ENCODE measurements around the gene C19orf25.
A peak's percentile ranks its signal among the peaks of the same experiment; 100 is the strongest.
"Not testable (repeated sequence)": the region's sequence is repeated elsewhere in the genome, so short reads cannot be mapped to it uniquely, and the experiment has no call there.

C19orf25 gene

DNA sequence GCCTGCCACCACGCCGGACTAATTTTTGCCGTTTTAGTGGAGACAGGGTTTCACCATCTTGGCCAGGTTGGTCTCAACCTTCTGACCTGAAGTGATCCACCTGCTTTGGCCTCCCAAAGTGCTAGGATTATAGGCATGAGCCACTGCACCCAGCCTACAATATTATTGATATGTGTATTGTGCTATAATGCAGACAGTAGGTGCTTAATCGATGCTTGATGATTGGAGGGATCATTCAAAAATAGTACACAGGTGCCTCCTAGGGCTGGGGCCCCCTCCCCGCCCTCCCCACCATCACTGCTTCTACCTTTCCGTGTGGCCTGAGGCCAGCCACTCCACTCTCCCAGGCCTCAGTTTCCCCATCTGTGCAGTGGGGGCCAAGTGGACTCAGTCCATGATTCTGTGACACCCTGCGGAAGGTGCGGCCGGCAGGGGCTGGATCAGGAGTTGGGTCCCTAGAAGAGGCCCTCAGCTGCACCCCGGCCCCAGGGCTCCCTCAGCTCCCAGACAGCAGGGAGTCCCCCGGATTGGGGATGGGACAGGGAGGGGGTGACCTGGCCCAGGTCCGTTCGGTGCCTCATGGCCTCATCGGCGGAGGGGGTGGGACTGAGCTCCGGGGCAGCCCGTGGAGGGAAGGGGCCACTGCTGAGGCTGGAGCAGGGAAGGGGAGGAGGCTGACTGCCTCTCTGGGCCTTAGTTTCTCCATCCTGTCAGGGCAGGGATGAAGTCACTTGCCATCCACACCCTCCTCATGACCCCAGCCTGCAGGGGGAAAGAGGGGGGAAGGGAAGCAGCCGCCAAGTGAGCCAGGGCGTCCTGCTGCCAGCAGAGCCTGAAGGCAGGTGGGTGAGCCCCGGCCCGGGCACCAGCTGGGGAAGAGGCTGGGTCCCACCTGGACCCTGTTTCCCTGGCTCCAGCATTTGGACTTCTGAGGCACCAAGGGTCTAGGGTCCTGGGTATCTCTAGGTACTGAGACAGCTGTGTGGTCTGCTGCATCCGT is 32.6 kb upstream of the C19orf25 start:
- no peak for DNase-seq

DNA sequence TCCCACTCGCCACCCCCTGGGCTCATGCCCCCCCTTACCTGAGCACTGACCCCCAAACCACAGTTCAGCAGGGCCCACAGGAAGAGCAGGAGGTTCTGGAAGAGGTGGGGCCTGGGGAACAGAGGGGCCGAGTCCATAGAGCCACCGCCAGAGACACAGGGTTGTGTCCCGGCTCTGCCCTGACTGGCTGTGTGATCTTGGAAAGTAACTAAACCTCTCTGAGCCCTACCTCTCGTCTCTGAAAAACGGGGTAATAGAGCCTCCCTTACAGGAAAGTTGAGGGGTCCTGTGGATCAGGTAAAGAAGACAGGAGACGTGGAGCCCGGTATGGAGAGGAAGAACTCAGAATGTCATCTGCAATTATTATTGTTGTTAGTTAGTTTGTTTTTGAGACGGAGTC is 31.8 kb upstream of the C19orf25 start:
- no peak for DNase-seq

DNA sequence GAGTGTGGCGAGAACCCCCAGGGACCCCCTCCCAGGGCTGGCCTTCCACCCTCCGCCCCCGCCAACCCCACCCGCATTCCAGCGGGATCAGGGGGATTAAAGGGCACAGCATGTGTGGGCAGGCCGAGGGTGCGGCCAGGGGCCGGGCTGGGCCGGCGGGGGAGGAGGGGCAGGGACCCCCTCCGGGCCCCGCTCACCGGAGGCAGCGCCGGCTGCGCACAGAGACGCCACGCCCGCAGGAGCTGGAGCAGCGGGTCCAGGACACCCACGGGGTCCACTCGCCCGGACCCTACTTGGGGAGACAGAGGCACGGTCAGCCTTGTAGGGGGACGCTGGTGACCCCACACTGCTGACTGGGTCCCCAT is 31.4 kb upstream of the C19orf25 start:
- DNase-seq: no peak

DNA sequence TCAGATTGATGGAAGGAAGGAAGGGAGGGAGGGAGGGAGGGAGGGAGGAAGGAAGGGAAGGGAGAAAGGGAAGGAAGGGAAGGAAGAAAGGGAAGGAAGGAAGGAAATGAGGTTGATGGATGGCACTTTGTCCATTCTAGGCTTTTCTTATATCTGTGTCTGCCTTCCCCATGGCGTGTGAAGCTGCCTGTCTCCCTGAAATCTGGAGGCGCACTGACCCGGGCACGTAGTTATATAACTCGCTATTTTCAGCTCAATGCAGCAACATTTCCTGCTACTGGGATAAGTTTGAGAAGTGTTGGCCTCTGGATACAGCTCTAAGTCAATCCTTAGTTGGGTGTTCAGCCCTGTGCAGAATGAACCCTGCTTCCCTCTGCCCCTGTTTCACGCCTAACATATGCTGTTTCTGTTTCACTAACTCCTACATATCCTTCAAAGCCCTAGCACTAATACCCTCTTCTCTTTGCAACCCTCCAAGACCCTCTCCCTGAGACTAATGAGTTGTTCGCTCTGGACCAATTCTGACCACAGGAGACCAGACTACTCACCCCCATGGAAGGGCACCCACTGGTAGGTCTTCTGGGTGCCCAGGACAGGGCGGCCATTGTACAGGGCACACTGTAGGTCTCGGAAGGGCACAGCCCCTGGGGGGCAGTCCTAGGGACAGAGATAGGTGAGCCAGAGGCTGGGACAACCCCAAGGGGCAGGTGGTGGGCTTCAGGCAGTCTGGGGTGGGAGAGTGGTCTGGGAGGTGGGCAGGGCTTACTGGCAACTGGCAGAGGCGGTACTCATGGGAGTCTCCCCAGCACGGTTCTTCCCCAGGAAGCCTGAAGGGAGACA is 30.8 kb upstream of the C19orf25 start:
- DNase-seq: no peak

DNA sequence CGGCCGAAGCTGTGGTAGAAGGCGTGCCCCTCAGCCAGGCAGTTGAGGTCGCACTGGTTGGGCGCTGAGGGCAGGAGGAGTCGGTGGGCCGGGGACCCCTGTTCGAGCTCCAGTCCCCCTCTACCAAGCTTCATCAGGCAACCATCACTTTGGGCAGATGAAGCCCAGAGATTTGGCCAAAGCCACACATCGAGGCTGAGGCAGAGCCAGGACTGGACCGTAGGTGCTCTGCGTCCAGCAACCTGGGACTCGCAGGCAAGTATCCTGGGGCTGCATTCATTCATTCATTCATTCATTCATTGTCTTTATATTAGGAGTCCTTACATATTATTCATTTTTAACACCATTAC is 29.5 kb upstream of the C19orf25 start:
- DNase-seq: no peak

DNA sequence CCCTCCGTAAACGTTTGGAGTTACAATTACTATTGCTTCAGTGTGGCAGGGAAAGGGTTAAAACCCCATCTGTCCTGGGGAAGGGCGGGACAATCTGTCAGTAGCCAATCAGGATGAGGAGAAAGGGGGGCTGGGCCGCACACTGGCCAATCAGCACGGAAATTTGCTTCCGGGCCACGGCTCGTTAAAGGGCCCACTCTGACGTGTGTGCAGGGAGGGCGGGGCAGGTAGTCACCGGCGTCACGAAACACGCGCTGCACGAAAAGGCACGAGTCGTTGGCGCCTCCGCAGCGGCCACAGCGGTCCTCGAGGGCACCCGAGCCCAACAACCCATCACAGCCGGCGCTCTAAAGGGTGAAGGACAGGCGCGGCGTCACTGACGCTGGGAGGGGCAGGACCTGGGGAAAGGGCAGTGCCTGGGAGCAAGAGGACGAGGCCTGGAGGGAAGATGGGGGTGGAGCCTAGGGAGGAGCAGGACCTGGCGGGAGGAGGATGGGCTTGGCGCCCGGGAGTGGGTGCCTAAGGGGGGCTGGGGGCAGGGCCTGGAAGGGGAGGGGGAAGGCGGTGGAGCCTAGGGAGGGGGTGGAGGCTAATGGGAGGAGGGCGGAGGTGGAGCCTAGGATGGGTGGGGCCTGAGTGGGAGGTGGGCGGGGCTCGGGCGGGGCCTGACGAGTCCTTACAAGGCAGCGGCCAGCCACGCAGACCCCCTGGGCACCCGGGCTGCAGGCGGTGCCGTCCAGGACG is 28.9 kb upstream of the C19orf25 start:
- DNase-seq: peak; percentile 92

DNA sequence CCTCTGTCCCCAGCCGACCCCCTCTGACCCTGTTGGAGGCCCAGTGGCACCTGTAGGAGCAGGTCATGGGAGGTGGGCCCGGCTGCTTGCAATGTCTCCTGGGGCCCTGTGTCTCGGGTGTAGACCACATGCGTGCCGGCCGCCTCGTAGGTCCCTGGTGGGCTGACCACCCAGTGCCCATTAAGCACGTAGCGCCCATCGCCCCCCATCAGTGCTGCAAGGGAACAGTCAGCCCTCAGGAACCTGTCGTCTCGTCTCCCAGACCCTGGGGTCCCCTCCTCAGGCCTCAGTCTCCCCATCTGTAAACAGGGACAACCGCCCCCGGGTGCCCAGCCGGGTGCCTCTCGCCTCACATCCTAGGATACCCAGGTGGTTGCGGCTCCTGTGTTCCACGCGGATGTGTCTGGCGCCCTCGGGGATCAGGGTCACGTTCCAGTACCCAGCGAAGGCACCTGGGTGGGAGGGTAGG is 28.2 kb upstream of the C19orf25 start:
- no peak for DNase-seq

DNA sequence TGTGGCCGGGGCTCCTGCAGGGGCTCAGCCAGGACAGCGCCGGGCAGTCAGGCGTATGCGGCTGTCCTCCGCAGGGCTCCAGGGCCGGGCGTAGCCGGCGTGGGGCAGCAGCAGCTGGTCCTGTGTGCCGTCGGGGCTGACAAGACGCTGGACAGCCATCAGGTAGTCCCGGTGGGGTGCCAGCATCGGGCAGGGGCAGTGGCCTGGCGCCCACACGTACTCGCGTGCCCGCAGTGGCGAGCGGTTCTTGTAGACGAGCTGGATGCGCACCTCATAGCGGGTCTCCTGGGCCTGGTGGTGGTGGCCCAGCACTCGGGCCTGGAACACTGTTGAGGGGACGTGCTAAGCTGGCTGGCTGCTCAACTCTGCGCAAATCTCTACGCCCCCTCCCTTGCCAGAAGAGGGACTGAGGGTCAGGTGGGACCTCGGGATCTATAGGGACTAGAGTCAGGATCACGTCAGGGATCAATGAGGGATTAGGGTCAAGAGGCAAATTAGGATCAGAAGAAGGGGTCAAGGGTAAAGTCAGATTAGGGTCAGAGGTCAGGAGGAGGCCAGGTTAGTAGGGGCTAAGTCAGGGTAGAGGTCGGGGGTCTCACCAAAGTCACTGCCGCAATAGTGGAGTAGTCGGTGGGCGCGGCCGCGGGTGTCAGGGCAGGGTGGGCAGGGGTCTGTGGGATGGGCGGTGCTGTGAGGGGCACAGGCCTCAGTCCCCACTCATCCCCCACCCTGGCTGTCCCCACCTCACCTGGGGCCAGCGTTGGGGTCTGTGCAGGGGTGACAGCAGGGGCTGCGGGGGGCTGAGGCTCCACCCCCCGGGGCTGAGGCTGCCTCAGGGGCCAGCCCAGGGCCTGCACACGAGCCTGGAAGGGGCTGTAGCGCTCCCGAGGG is 27.2 kb upstream of the C19orf25 start:
- no peak for DNase-seq

DNA sequence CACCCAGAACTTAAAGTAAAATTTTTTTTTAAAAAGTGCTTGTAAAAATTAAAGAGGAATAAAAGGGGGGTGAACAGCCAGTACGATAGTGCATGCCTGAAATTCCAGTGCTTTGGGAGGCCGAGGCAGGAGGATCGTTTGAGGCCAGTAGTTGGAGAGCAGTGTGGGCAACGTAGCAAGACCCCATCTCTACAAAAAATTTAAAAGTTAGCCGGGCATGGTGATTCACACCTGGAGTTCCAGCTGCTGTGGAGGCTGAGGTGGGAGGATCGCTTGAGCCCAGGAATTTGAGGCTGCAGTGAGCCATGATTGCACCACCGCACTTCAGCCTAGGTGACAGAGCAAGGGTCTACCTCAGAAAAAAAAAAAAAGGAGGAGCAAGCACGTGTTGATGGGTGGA is 26.0 kb upstream of the C19orf25 start:
- DNase-seq: no peak

DNA sequence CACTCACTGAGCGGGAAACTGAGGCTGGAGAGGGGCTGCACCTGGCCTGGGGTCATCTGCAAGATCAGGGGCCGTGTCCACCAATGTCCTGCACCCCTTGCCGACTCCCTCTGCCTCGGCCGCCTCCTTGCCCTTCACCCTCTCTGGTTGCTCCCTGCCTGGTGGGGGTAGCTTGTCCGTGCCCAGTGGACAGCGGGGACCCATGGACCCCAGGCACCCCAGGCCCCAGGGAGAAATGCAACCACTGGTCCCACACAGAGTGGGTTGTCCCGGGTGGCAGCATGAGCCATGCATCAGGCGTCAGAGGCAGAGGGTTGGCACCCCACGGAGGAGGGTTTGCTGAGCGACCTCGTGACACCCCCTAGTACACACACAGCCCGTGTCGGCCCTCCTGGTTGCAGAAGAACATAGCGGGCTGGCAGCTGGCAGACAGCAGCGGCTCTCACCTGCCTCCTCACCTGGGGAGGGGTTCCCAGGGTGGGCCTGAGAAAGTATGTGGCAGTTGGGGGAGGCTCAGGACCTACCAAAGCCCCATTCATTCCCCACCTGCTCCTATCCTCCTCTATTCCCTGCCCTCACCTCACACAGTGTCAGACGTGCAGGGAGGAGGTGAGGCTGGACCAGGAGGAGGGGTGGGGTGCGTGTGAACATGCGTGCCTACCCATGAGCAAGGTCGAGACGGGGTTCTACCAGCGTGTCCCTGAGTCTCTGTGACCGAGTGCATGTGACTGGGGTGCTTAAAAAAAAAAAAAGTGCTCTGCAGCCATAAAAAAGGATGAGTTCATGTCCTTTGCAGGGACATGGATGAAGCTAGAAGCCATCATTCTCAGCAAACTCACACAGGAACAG is 25.1 kb upstream of the C19orf25 start:
- DNase-seq: no peak

DNA sequence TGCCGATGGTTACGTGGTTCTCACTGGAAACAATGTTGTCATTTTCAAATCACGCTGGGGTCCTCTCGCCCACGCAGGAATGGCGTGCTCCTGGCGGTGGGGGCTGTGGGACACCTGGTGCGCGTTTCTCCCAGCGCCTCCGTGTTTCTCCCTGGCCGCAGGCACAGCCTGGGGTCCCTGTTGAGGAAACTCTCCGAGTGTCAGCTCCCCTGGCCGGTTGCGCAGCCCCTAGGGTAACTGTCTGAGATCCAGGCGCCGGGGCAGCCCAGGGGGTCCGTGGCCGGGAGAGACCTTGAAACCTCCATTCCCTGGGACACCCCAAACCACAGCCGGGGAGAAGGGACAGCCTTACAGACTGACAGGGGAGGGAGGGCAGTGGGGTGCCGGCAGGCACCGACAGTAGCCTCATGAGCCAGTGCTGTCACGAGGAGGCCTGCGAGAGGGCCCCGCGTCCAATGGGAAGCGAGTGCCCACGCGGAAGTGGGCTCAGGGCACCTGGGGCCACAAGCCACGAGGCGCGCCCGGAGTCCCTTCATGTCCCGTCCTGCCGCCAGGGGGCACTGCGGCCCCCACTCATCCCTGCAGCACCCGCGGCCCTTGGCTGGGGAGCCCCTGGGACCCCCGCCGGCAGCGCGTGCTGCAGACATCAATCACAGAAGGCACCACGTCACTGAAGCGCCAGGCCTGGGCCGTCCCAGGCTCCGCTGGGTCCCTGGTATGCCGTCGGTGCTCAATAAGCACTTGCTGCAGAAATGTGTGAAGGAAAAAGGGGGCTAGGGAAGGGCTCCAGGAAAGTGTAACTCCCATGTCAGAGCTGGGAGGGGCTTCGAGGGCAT is 24.3 kb upstream of the C19orf25 start:
- DNase-seq: peak; percentile 48

DNA sequence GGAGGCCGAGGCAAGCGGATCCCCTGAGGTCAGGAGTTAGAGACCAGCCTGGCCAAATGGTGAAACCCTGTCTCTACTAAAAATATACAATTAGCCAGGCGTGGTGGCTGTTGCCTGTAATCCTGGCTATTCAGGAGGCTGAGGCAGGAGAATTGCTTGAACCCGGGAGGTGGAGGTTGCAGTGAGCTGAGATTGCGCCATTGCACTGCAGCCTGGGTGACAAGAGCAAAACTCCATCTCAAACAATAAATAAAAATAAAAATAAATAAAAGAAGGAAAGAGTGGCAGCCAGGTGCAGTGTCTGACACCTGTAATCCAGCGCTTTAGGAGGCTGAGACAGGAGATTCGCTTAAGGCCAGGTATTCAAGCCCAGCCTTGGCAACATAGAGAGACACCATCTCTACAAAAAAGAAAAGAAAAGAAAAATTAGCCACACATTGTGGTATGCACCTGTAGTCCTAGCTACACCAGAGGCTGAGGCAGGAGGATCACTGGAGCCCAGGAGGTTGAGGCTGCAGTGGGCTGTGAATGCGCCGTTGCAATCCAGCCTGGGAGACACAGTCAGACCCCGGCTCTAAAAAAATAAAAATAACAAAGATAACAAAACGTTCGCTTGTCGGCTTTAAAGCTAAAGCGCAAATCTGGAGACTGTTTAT is 23.5 kb upstream of the C19orf25 start:
- DNase-seq: no peak

DNA sequence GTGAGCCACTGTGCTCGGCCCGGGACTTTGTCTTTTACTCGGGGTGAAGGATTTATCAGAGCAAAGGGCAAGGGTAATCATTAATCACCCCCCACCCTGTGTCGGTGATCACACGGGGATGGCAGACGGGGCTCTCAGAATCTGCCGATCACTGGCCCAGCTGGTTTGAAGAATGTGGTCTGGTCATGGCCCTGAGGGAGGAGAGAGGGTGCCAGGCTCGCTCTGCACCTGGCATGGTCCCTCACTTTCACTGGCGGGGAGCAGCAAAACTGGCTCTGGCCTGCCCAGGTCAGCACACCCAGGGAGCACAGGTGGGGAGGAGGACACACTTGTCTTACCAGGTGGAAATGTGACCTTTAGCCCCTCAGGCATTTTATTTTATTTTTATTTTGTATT is 22.2 kb upstream of the C19orf25 start:
- no peak for DNase-seq

DNA sequence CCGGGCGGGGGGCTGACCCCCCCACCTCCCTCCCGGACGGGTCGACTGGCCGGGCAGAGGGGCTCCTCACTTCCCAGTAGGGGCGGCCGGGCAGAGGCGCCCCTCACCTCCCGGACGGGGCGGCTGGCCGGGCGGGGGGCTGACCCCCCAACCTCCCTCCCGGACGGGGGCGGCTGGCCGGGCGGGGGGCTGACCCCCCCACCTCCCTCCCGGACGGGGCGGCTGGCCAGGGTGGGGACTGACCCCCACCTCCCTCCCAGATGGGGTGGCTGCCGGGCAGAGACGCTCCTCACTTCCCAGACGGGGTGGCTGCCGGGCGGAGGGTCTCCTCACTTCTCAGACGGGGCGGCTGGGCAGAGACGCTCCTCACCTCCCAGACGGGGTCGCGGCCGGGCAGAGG is 20.2 kb upstream of the C19orf25 start:
- DNase-seq: not testable (repeated sequence)

DNA sequence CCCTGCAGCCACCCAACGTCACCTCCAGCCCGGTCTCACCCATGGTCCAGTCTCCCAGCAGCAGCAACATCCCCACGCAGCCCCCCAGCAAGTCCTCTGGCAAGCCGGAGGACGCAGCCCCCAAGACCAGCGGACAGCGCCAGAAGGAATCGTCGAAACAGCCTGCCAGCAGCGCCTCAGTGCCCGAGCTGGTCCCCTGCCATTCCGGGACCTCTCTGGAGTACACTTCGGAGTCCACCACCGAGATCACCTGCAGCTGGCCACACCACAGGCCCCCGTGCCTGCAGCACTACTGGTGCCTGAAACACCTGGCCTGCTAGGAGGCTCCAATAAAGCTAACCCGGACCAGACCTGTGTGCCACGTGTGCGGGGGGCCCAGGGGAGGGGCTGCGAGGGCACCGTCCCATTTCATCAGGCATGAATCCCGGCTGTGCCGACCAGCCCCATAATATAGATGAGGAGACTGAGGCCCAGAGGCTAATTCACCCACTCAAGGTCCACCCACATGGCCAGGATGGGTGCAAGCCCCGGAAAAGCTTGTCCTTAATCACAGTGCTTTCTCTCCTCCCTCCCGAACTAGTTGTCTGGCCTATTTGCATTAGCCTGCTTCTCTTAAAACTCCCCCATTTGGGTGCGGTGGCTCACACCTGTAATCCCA is 18.7 kb upstream of the C19orf25 start:
- no peak for DNase-seq

DNA sequence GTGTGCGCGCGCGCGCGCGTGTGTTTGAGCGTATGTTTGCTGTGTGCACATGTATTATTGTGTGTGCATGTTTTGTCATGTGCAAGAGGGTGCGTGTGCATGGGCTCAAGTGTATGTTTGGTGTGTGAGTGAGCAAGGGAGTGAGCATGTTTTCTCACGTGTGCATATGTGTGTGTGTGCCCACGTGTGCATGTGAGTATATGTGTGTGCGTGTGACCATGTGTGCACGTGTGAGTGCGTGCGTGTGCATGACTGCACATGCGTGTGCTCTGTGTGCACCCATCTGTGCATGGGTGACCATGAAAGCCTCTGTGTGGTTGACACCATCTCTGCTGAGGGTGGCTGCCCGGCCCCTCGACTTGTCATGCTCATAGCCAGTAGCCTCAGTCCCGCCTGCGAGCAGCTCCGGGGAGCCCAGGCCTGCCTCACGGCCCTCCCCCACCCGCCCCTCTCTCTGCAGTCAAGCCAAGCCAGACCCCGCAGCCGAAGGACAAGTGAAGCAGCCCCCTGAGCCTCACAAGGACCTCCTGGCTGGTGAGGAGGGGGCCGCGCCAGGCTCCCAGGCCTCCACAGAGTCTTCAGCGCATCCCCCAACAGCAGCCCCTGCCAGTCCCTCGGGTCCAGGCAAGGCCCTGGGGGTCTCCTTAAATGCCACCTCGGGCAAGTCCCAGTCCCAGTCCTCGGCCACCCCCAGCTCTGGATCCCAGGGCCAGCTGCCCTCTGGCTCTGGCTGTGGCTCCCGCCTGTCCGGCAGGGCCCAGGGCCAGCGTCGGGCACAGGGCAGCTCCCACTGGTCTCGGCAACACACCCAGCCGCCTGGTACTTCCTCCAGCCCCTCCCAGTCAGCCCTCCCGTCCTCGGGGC is 17.9 kb upstream of the C19orf25 start:
- DNase-seq: no peak

DNA sequence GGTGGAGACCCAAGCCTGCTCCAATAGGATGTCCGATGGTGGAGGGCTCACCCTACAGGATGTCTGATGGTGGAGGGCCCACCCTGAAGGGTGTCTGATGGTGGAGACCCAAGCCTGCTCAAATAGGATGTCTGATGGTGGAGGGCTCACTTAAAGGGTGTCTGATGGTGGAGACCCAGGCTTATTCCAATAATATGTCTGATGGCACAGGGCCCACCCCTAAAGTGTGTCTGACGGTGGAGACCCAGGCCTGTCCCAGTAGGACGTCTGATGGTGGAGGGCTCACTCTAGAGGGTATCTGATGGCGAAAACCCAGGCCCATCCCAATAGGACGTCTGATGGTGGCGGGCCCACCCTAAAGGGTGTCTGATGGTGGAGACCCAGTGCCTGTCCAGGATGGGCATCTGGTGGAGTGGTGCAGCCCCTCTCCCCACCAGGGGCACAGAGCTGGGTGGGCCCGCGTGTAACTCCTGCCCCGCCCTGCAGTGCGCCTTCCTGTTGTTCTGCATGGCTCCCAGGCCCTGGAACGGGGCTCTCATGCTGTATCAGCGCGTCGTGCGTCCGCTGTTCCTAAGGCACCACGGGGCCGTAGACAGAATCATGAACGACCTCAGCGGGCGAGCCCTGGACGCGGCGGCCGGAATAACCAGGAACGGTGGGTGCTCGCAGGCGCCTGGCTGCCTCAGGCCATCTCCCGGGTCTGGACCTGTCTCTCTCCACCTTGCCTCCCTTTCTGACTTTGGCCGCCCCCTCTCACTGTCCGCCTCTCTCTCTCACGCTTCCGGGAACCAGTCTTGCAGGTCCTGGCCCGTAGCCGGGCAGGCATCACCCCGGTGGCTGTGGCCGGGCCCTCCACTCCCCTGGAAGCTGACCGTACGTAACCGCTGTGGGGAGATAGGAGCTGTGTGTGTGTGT is 17.0 kb upstream of the C19orf25 start:
- DNase-seq: no peak
